NT2/D1 (cell line): ENCODE data around the gene RTTN.

ENCODE experiments used
- DNase-seq: peaks from one replicate; pipeline ENCODE4 v3.0.0-alpha.2; 2011; ENCODE audit warnings: low read depth, low spot score
- H3K27me3 ChIP-seq: 2 replicates; pipeline ENCODE4 v1.6.0; 2011; ENCODE audit warnings: mild to moderate bottlenecking; ENCODE audit not compliant: insufficient read length, insufficient read depth
- H3K36me3 ChIP-seq: 2 replicates; pipeline ENCODE4 v1.6.1; 2011; ENCODE audit warnings: mild to moderate bottlenecking, low read length, mixed read lengths; ENCODE audit not compliant: insufficient read depth, insufficient read length
- H3K4me1 ChIP-seq: 2 replicates; pipeline ENCODE4 v1.5.1; 2011; ENCODE audit not compliant: insufficient read depth, insufficient read length
- H3K4me3 ChIP-seq: 2 replicates; pipeline ENCODE4 v1.5.1; 2011; ENCODE audit warnings: low read depth; ENCODE audit not compliant: insufficient read length
- H3K9ac ChIP-seq: 2 replicates; pipeline ENCODE4 v1.6.0; 2011; ENCODE audit warnings: low read depth; ENCODE audit not compliant: insufficient read length
- H3K9me3 ChIP-seq: 2 replicates; pipeline ENCODE4 v1.5.1; 2011; ENCODE audit warnings: mild to moderate bottlenecking, low read length; ENCODE audit not compliant: insufficient read depth
- SUZ12 ChIP-seq: IDR thresholded peaks from 2 replicates; pipeline ENCODE4 v1.6.1; 2011; ENCODE audit not compliant: insufficient read length, insufficient read depth; ENCODE audit errors: extremely low read depth
- YY1 ChIP-seq: IDR thresholded peaks from 2 replicates; pipeline ENCODE4 v1.6.1; 2011; ENCODE audit not compliant: insufficient read length, insufficient read depth
- ZNF274 ChIP-seq: IDR thresholded peaks from 2 replicates; pipeline ENCODE4 v1.6.1; 2011; ENCODE audit warnings: mild to moderate bottlenecking, low read depth, low read length

RTTN gene

GRCh38 chr18:70235478-70235877 lies 30.0 kb upstream of the RTTN start:
- Histone ChIP-seq H3K36me3 (no peaks in the 10 kb centered on the region), H3K4me1 (peaks cover 2% of the 10 kb centered on the region)

GRCh38 chr18:70234667-70235459 lies 29.4 kb upstream of the RTTN start:
- Histone ChIP-seq H3K9ac (no peak overlapping the region), H3K4me1 (peaks cover 2% of the 10 kb centered on the region), H3K27me3 (no peaks in the 10 kb centered on the region), H3K36me3 (no peaks in the 10 kb centered on the region), H3K9me3 (no peaks in the 10 kb centered on the region), H3K4me3 (no peak overlapping the region)
- TF ChIP-seq ZNF274: no peak
- TF ChIP-seq YY1: no peak
- no peak for TF ChIP-seq SUZ12
- no peak for DNase-seq

More at GRCh38 chr18:70235478-70235877, 30.0 kb upstream of the RTTN start:
- Histone ChIP-seq H3K9ac (no peak overlapping the region), H3K9me3 (no peaks in the 10 kb centered on the region), H3K4me3 (no peak overlapping the region), H3K27me3 (no peaks in the 10 kb centered on the region)
- DNase-seq: no peak
- TF ChIP-seq YY1: no peak
- no peak for TF ChIP-seq ZNF274
- no peak for TF ChIP-seq SUZ12

- Histone ChIP-seq H3K4me1 (peaks cover 2% of the 10 kb centered on the region), H3K4me3 (no peak overlapping the region), H3K36me3 (no peaks in the 10 kb centered on the region), H3K9me3 (no peaks in the 10 kb centered on the region), H3K9ac (no peak overlapping the region), H3K27me3 (no peaks in the 10 kb centered on the region)
- no peak for DNase-seq
- TF ChIP-seq ZNF274: no peak
- TF ChIP-seq SUZ12: no peak
- no peak for TF ChIP-seq YY1
These were observed 28.5 kb upstream of the RTTN start for GRCh38 chr18:70233974-70234373.

GRCh38 chr18:70232261-70232660 lies 26.8 kb upstream of the RTTN start:
- H3K4me3 ChIP-seq: no peak overlapping the region
- H3K36me3 ChIP-seq: no peaks in the 10 kb centered on the region
- DNase-seq: no peak
- peaks cover 15% of the 10 kb centered on the region for H3K9me3 ChIP-seq
- no peak overlapping the region for H3K9ac ChIP-seq
- no peaks in the 10 kb centered on the region for H3K27me3 ChIP-seq
- no peak for TF ChIP-seq SUZ12
- no peak for TF ChIP-seq YY1
- no peak for TF ChIP-seq ZNF274
- H3K4me1 ChIP-seq: peaks cover 2% of the 10 kb centered on the region

GRCh38 chr18:70229639-70230038 lies 24.2 kb upstream of the RTTN start:
- TF ChIP-seq YY1 (no peak), SUZ12 (no peak), ZNF274 (no peak)
- Histone ChIP-seq H3K27me3 (no peaks in the 10 kb centered on the region), H3K9me3 (peaks cover 19% of the 10 kb centered on the region), H3K4me3 (no peak overlapping the region), H3K9ac (no peak overlapping the region), H3K36me3 (no peaks in the 10 kb centered on the region), H3K4me1 (no peaks in the 10 kb centered on the region)
- DNase-seq: no peak

- Histone ChIP-seq H3K36me3 (no peaks in the 10 kb centered on the region), H3K9ac (no peak overlapping the region), H3K4me1 (no peaks in the 10 kb centered on the region), H3K4me3 (no peak overlapping the region), H3K27me3 (no peaks in the 10 kb centered on the region), H3K9me3 (peaks cover 19% of the 10 kb centered on the region)
- TF ChIP-seq ZNF274 (no peak), YY1 (no peak), SUZ12 (no peak)
- DNase-seq: no peak
These were observed 23.0 kb upstream of the RTTN start for GRCh38 chr18:70228536-70228935.

GRCh38 chr18:70227438-70227837 lies 22.0 kb upstream of the RTTN start:
- Histone ChIP-seq H3K9me3 (peaks cover 19% of the 10 kb centered on the region), H3K4me1 (no peaks in the 10 kb centered on the region), H3K27me3 (no peaks in the 10 kb centered on the region), H3K36me3 (no peaks in the 10 kb centered on the region), H3K9ac (no peak overlapping the region), H3K4me3 (no peak overlapping the region)
- TF ChIP-seq YY1 (no peak), SUZ12 (no peak), ZNF274 (no peak)
- DNase-seq: no peak
